Ascending aorta (tissue), 2 donors: Measurements from ENCODE around the gene RTCA. TPM values are rescaled to one million over a fixed set of nuclear protein-coding genes. Genes with fewer than 3 reads are reported as not detected.

Source experiments
- DNase-seq, 2 donors: peaks; one replicate each; pipeline ENCODE4 v3.0.0-alpha.2; 2019; ENCODE audit warnings: low spot score in 2 of 2
- H3K27ac ChIP-seq, 2 donors: fragments of 200-600 bp; sonication (generic); one replicate each; pipeline ENCODE4 v1.5.1; 2016 to 2017; ENCODE audit warnings: mild to moderate bottlenecking in 1 of 2
- H3K27me3 ChIP-seq: fragments of 200-600 bp; sonication (generic); one replicate; pipeline ENCODE4 v1.5.1; 2017
- H3K36me3 ChIP-seq, 2 donors: fragments of 200-600 bp; sonication (generic); one replicate each; pipeline ENCODE4 v1.5.1; 2016
- H3K4me1 ChIP-seq, 2 donors: fragments of 200-600 bp; sonication (generic); one replicate each; pipeline ENCODE4 v1.5.1; 2016 to 2017; ENCODE audit warnings: mild to moderate bottlenecking in 1 of 2
- H3K4me3 ChIP-seq, 2 donors: fragments of 200-600 bp; sonication (generic); one replicate each; pipeline ENCODE4 v1.5.1; 2016 to 2017; ENCODE audit warnings: mild to moderate bottlenecking in 1 of 2
- H3K9me3 ChIP-seq, 2 donors: fragments of 200-600 bp; sonication (generic); one replicate each; pipeline ENCODE4 v1.5.1; 2016
- intact Hi-C: fragments of 100-400 bp; cut with DNase I; formaldehyde crosslinking; loops from one replicate; pipeline ENCODE4 v1.15.1; 2023
- total RNA-seq: library from RNA; depleted of rRNA; stranded (reverse); fragments of >200 nt; gene quantifications from one replicate; pipeline ENCODE4 v1.1.0, GENCODE V29; 2016
- TF ChIP-seq, protein P1 (sequence below), 3 experiments: fragments of 200-600 bp in 2 of 3; fragments of 450-650 bp in 1 of 3; sonication (generic) in 2 of 3; IDR thresholded peaks; one replicate each; pipeline ENCODE4 v1.5.1; 2016 to 2019; ENCODE audit warnings: antibody characterized with exemption in 3 of 3, mild to moderate bottlenecking in 1 of 3, moderate library complexity in 1 of 3

The RTCA gene
- total RNA-seq, 1 donor from 2014 or later: 2.8 TPM

DNA sequence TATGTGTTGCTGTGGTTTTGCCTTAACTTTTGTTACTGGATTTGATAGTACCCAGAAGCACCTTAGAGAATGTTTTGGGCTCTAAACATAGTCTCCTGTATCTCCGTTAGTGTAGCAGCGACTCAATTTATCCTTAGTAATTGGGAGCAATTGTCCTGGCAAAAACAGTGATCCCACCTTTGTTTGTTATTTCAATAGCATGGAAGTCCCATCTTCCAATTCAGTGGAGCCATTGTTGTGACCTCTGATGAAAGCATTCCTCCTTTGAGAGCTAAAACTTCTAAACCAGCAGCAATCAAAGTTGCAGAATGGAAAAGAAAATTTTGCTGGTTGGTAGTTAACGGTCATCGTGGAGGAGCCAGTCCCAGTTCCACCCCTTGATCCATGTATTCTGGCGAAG lies 34.7 kb downstream of the RTCA start:
- Histone ChIP-seq H3K36me3 (no peaks in the 10 kb centered on the region), H3K4me3 (no peak overlapping the region), H3K9me3 (no peaks in the 10 kb centered on the region), H3K27ac (no peak overlapping the region), H3K27me3 (no peaks in the 10 kb centered on the region), H3K4me1 (no peaks in the 10 kb centered on the region)
- intact Hi-C loops: no loop called here
- no peak for DNase-seq
- TF ChIP-seq, protein P1, sequence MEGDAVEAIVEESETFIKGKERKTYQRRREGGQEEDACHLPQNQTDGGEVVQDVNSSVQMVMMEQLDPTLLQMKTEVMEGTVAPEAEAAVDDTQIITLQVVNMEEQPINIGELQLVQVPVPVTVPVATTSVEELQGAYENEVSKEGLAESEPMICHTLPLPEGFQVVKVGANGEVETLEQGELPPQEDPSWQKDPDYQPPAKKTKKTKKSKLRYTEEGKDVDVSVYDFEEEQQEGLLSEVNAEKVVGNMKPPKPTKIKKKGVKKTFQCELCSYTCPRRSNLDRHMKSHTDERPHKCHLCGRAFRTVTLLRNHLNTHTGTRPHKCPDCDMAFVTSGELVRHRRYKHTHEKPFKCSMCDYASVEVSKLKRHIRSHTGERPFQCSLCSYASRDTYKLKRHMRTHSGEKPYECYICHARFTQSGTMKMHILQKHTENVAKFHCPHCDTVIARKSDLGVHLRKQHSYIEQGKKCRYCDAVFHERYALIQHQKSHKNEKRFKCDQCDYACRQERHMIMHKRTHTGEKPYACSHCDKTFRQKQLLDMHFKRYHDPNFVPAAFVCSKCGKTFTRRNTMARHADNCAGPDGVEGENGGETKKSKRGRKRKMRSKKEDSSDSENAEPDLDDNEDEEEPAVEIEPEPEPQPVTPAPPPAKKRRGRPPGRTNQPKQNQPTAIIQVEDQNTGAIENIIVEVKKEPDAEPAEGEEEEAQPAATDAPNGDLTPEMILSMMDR (IDR thresholded peaks at IDR 0.05): no peak

DNA sequence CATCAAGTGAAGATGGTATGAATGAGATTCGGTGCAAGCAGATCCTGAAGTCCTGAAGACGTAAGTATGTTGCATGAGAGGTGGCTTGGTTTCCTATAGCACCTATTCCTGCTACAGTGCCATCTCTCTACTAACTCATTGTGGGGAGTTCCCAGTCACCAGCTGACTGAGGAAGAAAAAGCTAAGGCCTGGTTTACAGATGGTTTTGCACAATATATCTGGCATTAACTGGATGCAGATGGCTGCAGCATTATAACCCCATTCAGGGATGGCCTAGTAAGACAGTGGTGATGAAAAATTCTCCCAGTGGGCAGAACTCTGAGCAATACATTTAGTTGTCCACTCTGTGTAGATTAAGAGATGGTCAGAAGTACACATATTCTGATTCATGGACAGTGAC lies 36.7 kb downstream of the RTCA start:
- H3K27me3 ChIP-seq: no peaks in the 10 kb centered on the region
- H3K4me3 ChIP-seq: no peak overlapping the region
- no peak overlapping the region for H3K27ac ChIP-seq
- intact Hi-C loops: no loop called here
- no peaks in the 10 kb centered on the region for H3K9me3 ChIP-seq
- DNase-seq: no peak
- TF ChIP-seq, protein P1 (IDR thresholded peaks at IDR 0.05): no peak
- H3K36me3 ChIP-seq: no peaks in the 10 kb centered on the region
- no peaks in the 10 kb centered on the region for H3K4me1 ChIP-seq

DNA sequence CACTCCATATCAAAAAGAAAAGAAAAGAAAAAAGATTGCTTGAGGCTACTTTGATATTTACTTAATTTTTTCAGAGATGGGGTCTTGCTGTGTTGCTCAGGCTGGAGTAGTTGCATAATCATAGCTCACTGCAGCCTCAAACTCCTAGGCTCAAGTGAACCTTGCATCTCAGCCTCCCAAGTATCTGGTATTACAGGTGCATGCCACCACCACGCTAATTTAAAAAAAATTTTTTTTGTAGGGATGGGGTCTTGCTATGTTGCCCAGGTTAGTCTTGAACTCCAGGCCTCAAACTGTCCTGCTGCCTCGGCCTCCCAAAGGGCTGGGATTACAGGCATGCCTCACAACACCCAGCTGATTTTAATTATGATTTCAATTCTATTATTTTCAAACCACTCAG lies 38.2 kb downstream of the RTCA start:
- no peak overlapping the region for H3K27ac ChIP-seq
- intact Hi-C loops: no loop called here
- no peaks in the 10 kb centered on the region for H3K36me3 ChIP-seq
- H3K4me1 ChIP-seq: no peaks in the 10 kb centered on the region
- H3K9me3 ChIP-seq: no peaks in the 10 kb centered on the region
- TF ChIP-seq, protein P1 (IDR thresholded peaks at IDR 0.05): no peak
- no peak overlapping the region for H3K4me3 ChIP-seq
- no peaks in the 10 kb centered on the region for H3K27me3 ChIP-seq
- no peak for DNase-seq

DNA sequence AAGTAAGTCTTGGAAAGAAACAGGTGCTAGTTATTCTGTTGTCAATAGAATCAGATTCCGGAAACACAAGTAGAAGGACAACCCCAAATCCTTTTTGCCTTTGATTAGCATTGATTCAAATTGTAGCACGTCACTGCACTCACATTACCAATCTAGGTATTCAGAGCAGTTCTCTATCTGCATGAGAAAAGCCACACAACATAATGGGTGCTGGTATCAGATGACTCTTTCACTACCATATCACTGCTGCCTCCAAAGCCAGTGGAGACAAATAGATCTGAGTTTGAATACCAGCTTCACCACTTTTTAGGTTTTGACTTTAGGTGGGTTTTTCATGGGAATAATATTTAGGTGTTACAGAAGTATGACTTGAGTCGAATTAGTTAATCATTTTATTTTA lies 38.9 kb downstream of the RTCA start:
- intact Hi-C loops: no loop called here
- Histone ChIP-seq H3K36me3 (no peaks in the 10 kb centered on the region), H3K4me3 (no peak overlapping the region), H3K27ac (no peak overlapping the region), H3K27me3 (no peaks in the 10 kb centered on the region), H3K9me3 (no peaks in the 10 kb centered on the region), H3K4me1 (no peaks in the 10 kb centered on the region)
- TF ChIP-seq, protein P1 (IDR thresholded peaks at IDR 0.05): no peak
- no peak for DNase-seq

DNA sequence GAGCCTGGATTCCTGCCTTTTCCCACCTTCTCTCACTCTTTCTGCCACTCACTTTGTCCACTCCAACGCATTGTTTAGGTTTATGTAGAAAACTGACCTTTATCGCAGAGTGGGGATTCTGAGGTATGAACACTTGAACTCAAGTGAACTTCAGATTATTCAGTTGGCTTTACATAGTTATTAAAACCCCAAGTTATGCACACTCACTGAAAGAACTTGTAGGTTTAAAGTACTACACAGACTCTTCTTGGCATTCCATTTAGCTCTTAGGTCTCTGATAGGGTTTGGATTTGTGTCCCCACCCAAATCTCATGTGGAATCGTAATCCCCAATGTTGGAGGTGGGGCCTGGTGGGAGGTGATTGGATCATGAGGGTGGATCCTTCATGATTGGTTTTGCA lies 39.9 kb downstream of the RTCA start:
- intact Hi-C loops: no loop called here
- Histone ChIP-seq H3K27me3 (no peaks in the 10 kb centered on the region), H3K36me3 (no peaks in the 10 kb centered on the region), H3K4me1 (no peaks in the 10 kb centered on the region), H3K27ac (no peak overlapping the region), H3K4me3 (no peak overlapping the region), H3K9me3 (no peaks in the 10 kb centered on the region)
- TF ChIP-seq, protein P1 (IDR thresholded peaks at IDR 0.05): no peak
- no peak for DNase-seq

DNA sequence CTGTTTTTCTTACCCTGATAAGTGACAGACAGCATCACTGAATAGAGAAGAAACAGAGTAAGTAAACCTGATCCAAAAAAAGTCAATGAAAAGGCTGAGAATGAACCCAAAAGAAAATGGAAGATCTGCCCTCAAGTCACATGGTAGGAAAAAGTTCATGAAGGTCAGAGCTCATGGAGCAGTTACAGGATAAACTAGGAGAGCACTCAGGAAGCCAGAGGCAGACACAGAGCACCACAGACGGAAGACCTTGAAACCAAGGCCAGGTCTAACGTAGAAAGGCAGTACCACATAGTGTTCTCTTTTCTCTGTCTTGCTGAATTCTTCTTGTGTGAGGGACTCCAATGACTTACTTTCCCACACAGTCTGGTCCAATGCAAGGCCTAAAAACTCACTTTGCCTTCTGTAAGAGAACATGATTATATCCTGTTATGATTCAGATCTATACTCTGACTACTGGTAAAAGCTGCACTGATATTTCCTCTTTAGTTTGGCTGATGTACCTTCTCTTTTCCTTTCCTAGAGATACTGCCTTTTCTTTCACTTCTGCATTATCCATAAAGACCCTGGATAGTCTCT lies 40.8 kb downstream of the RTCA start:
- Histone ChIP-seq H3K4me1 (no peaks in the 10 kb centered on the region), H3K9me3 (no peaks in the 10 kb centered on the region), H3K27ac (no peak overlapping the region), H3K4me3 (no peak overlapping the region), H3K36me3 (no peaks in the 10 kb centered on the region), H3K27me3 (no peaks in the 10 kb centered on the region)
- TF ChIP-seq, protein P1 (IDR thresholded peaks at IDR 0.05): no peak
- intact Hi-C loops: no loop called here
- no peak for DNase-seq
